Eye (tissue), 1 donor: ENCODE results near the gene PLAC8.
"Not testable (repeated sequence)": the region's sequence is repeated elsewhere in the genome, so short reads cannot be mapped to it uniquely, and the experiment has no call there.

Source experiments
- DNase-seq: peaks from one replicate; pipeline ENCODE4 v3.0.0-alpha.2; 2015

The PLAC8 gene

GRCh38 chr4:83114576-83114975 lies at the start of gene PLAC8:
Gene PLAC8 (minus strand): TSS chr4:83114729. CDS start chr4:83107921, 6,808 bp downstream.
- no peak for DNase-seq

DNA sequence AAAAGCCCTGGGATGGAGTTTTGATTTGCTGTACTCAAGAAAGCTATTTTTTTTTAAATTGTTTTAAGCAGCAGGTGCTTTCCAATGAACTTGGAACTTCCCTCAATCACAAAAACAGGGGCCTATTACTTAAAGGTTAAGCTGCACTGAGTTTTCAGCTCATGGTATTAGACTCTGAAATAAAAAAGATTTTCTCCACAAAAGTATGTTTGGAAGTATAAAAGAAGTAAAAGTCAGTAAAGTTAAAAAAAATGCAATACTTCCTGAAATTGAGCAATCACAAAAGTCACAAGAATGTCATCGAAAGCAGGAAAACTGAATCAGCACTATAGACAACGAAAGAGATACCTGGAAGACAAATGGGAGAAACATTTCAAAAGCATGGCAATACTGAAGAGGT lies 38.9 kb upstream of the PLAC8 start:
- DNase-seq = no peak

DNA sequence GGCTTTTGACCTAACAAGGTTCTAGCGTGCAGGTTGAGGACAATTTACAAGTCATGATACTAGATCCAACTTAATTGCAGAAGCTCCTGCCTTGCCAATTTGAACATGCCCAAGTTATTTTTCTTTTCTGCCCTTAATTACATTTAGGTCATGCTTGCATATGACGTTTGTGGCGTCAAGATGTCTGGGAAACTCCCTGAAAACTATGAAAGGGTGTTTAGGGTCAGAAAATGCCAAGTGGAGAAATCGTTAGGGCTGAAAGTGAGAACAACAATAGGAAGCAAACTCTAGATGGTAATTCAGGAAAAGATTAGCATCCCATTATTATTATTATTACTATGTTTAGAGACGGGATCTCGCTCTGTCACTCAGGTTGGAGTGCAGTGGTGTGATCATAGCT lies 38.2 kb upstream of the PLAC8 start:
- no peak for DNase-seq

GRCh38 chr4:83151651-83152050 lies 37.1 kb upstream of the PLAC8 start:
- no peak for DNase-seq

DNA sequence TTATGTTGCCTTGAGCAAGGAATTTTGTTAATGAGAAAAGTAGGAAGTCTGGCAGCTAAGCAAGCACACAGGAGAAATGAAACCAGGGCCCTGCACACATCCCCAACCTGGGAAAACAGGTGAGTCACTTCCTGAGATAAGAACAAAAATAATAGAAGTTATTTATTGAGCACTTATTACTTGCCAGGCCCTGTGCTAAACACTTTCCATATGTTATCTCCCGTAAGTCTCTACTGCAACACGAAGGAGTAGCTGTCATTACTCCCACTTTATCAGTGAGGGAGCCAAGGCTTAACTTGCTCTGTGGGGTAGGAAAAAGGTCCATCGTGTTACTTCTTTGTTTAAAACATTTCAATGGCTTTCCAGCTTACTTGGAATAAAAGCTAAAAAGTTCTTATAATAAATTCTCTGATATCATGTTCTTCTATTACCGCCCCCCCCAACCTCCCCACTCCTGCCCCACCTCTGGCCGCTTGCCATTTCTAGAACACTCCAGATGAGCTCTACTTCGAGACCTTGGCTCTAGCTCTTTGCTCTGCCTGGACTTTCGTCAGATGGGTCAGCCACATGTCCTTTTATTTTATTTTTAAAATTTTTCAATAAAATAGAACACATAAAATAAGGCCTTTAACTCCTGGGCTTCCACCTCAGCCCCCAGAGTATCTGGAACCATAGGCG lies 36.3 kb upstream of the PLAC8 start:
- DNase-seq = no peak

DNA sequence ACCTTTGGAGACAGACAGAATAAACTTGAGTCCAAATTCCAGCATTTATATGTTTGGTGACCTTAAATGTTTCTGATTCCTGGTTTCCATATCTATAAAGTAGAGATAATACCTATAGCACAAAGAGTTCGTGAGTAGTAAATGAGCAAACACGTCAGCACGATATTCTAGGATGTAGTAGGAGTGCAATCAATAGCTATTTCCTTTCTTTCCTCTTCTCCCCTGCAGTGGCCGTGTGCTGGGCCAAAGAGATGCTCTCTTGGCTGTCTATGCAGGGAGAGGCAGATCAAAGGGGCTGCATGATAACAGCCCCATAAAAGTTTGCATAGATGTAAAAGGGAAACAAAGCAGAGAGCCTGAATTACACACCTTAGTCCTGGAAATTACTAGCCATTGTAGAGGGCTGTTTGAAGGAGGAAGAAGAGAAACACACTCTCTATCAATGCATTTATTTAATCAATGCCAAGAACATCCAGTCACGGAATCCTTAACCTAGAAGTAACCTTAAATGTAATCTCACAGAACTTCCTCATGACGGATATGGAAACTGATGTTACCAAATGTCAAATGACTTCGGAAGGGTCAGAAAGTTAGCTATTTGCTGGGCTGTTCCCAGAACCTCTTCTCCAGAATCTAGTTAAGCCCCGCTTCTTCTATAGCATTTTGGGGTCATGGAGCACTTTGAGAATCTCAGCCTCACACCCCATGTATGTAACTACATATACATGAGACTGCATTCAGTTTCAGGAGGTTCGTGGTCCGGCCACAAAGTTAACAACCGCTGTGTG lies 35.5 kb upstream of the PLAC8 start:
- DNase-seq = no peak

- no peak for DNase-seq
Measured at GRCh38 chr4:83146841-83147240, 32.3 kb upstream of the PLAC8 start.

DNA sequence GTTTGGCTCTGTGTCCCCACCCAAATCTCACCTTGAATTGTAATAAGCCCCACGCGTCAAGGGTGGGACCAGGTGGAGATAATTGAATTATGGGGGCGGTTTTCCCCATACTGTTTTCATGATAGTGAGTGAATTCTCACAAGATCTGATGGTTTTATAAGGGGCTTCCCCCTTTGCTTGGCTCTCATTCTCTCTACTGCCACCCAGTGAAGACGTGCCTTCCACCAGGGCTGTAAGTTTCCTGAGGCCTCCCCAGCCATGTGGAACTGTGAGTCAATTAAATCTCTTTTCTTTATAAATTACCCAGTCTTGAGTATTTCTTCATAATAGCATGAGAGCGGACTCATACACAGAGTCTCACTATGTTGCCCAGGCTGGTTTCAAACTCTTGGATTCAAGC lies 31.2 kb upstream of the PLAC8 start:
- DNase-seq = not testable (repeated sequence)

DNA sequence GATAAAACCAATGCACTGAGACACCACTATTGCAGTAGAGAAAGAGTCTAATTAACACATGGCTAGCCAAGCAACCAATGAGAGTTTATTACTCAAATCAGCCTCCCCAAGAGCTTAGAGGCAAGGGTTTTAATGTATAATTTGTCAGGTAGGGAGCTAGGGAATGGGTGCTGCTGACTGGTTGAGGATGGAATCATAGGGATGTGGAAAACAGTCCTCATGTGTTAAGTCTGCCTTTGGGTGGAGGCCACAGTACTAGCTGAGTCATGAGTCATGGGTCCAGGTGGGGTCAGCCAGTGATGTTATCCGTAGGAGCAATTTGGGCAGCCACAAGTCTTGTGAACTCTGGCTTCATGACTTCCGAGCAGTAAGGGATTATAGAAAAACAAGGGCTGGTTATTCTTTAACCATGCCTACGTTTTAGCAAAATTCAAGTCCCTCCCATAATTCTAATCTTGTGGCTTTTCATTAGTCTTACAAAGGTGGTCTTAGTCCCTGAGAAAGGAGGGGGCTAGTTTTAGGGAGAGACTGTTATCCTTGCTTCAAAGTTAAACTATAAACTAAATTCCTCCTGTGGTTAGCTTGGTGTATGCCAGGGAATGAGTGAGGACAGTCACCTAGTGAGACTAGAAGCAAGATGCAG lies 25.1 kb upstream of the PLAC8 start:
- no peak for DNase-seq

- DNase-seq = no peak
Measured at GRCh38 chr4:83138946-83139345, 24.4 kb upstream of the PLAC8 start.

- DNase-seq = no peak
Measured at GRCh38 chr4:83132065-83132464, 17.5 kb upstream of the PLAC8 start.

GRCh38 chr4:83129264-83129663 lies 14.7 kb upstream of the PLAC8 start:
- DNase-seq = no peak

GRCh38 chr4:83128240-83128929 lies 13.9 kb upstream of the PLAC8 start:
- DNase-seq = no peak

DNA sequence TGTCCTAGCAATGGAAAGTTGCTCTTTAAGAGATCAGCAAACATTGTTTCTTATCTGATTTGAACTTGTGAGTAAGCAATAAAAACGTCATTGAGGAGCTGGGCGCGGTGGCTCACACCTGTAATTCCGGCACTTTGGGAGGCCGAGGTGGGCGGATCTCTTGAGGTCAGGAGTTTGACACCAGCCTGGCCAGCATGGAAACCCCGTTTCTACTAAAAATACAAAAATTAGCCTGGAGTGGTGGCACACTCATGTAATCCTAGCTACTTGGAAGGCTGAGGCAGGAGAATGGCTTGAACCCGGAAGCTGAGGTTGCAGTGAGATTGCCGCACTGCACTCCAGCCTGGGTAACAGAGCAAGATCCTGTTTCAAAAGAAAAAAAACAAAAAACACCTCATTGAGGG lies 11.2 kb upstream of the PLAC8 start:
- no peak for DNase-seq

- DNase-seq = no peak
Measured at GRCh38 chr4:83124111-83124780, 9.7 kb upstream of the PLAC8 start.

GRCh38 chr4:83121246-83121645 lies 6.7 kb upstream of the PLAC8 start:
- no peak for DNase-seq

DNA sequence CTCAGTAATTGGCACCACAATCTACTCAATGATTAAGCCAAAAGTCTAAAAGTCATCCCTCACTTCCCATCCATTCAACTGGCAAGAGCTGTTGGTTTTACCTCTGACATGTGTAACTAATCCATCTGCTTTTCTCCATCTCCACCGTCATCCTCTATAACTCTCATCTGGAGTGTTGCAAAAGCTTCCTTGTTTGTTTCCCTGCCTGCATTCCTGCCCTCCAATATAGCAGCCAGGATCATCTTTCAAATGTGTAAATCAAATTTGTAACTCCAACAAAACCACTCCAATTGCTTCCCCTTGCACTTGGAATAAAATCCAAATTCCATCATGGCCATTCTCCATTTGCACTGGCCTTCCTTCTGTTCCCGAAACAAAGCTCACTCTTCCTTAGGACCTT lies 4.3 kb upstream of the PLAC8 start:
- no peak for DNase-seq

GRCh38 chr4:83115656-83116285 lies 1.2 kb upstream of the PLAC8 start:
- no peak for DNase-seq

- no peak for DNase-seq
Measured at GRCh38 chr4:83115000-83115399, 471 bp upstream of the PLAC8 start.

- no peak for DNase-seq
Measured at GRCh38 chr4:83113429-83113786, 1.1 kb downstream of the PLAC8 start.

GRCh38 chr4:83112678-83113428 lies 1.7 kb downstream of the PLAC8 start:
- no peak for DNase-seq

- no peak for DNase-seq
Measured at GRCh38 chr4:83112231-83112630, 2.3 kb downstream of the PLAC8 start.
